ENCODE measurements around the gene SLC25A25. TPM values are rescaled to one million over a fixed set of nuclear protein-coding genes. Genes with fewer than 3 reads are reported as not detected.
A peak's percentile ranks its signal among the peaks of the same experiment; 100 is the strongest.

SLC25A25 gene
- total RNA-seq, 1 experiment from 2014 or later, result 18.5 TPM

DNA sequence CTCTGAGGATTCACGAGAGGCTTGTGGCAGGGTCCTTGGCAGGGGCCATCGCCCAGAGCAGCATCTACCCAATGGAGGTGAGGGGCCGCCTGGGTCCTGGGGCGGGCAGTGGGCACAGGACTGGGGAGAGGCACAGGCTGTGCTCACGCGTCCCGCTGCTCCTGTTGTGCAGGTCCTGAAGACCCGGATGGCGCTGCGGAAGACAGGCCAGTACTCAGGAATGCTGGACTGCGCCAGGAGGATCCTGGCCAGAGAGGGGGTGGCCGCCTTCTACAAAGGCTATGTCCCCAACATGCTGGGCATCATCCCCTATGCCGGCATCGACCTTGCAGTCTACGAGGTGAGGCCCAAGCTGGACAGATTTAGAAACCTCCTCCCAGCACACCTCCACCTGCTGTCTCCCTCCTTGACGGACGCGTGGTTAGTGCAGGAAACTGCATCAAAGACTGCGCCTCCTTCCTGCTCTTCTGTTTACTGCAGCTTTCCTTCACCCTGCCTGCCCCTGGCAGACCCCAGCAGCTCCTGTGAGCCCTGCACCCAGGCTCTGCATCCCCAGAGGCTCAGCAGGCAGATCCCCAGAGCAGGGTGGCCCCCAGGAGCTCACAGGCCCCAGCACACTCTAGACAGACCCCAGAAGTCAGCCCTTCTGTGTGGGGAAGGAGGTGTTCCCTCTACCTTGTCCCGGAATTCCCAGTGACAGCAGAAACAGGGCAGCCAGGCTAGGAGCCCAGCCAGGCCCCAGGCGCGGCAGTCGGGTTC lies 38.3 kb downstream of the SLC25A25 start:
- intact Hi-C loops (cut with micrococcal nuclease; ENCODE audit: unreplicated experiment), result no loop called here
- ChIA-PET POLR2A (interaction anchor here (0.6 kb wide), 1 partner anchor 60 kb away, joined by 3 read pairs; no protein-coding TSS in a partner anchor), CTCF (interaction anchor here (1.8 kb wide), 1 partner anchor 10 kb away, joined by 4 read pairs; no protein-coding TSS in a partner anchor)
- Histone ChIP-seq H3K36me3 (ENCODE audit: control insufficient read depth, insufficient read depth, low read length) (peaks cover 6% of the 10 kb centered on the region), H3K4me1 (peaks cover 16% of the 10 kb centered on the region), H3K27me3 (replicated peaks; ENCODE audit: control insufficient read depth, insufficient read depth, low read length) (no peaks in the 10 kb centered on the region), H3K9me3 (no peaks in the 10 kb centered on the region), H3K4me3 (ENCODE audit: low read depth, low read length) (no peak overlapping the region)
- BruUV-seq (replicated peaks), result no TSS peak
- TF ChIP-seq CTCF (IDR thresholded peaks at IDR 0.05; ENCODE audit: insufficient read depth in 1 of 2, low read depth in 1 of 2, low read length in 1 of 2, severe bottlenecking in 1 of 2, unreplicated experiment in 1 of 2), result peak in 1 of 2 experiments; percentile 11
- no peaks in the 10 kb centered on the region for H3K27me3 Mint-ChIP-seq (ENCODE audit: insufficient read depth, unreplicated experiment)
- H3K9me3 Mint-ChIP-seq (ENCODE audit: unreplicated experiment), result no peaks in the 10 kb centered on the region
- no peak overlapping the region for H3K4me3 Mint-ChIP-seq (ENCODE audit: unreplicated experiment)
- peak in 1 of 2 experiments; percentile 35 for DNase-seq
- no peak overlapping the region for H3K27ac Mint-ChIP-seq (ENCODE audit: unreplicated experiment)
- peaks cover 18% of the 10 kb centered on the region for H3K4me1 Mint-ChIP-seq (ENCODE audit: low read depth, unreplicated experiment)
- peaks cover 99% of the 10 kb centered on the region for H3K36me3 Mint-ChIP-seq (ENCODE audit: insufficient read depth, unreplicated experiment)

DNA sequence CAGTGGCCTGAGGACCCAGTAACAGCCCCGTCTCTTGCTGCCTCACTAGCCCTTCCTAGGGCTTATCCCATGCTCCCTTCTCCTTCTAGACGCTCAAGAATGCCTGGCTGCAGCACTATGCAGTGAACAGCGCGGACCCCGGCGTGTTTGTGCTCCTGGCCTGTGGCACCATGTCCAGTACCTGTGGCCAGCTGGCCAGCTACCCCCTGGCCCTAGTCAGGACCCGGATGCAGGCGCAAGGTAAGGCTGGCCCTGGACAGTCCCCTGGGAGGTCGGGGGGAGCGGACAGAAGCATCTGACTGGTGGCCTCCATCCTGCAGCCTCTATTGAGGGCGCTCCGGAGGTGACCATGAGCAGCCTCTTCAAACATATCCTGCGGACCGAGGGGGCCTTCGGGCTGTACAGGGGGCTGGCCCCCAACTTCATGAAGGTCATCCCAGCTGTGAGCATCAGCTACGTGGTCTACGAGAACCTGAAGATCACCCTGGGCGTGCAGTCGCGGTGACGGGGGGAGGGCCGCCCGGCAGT lies 39.0 kb downstream of the SLC25A25 start:
- H3K36me3 Mint-ChIP-seq (ENCODE audit: insufficient read depth, unreplicated experiment), result peaks cover 99% of the 10 kb centered on the region
- H3K4me3 Mint-ChIP-seq (ENCODE audit: unreplicated experiment), result no peak overlapping the region
- BruUV-seq (replicated peaks), result no TSS peak
- intact Hi-C loops (cut with micrococcal nuclease; ENCODE audit: unreplicated experiment), result no loop called here
- no peak overlapping the region for H3K27ac Mint-ChIP-seq (ENCODE audit: unreplicated experiment)
- H3K27me3 ChIP-seq (replicated peaks; ENCODE audit: control insufficient read depth, insufficient read depth, low read length), result no peaks in the 10 kb centered on the region
- no peak overlapping the region for H3K4me3 ChIP-seq (ENCODE audit: low read depth, low read length)
- CTCF ChIA-PET, result no interaction called here
- H3K27me3 Mint-ChIP-seq (ENCODE audit: insufficient read depth, unreplicated experiment), result no peaks in the 10 kb centered on the region
- no peaks in the 10 kb centered on the region for H3K9me3 ChIP-seq
- peaks cover 6% of the 10 kb centered on the region for H3K36me3 ChIP-seq (ENCODE audit: control insufficient read depth, insufficient read depth, low read length)
- no peak for TF ChIP-seq CTCF (IDR thresholded peaks at IDR 0.05; ENCODE audit: insufficient read depth in 1 of 2, low read depth in 1 of 2, low read length in 1 of 2, severe bottlenecking in 1 of 2, unreplicated experiment in 1 of 2)
- H3K9me3 Mint-ChIP-seq (ENCODE audit: unreplicated experiment), result no peaks in the 10 kb centered on the region
- peak in 1 of 2 experiments; percentile 32 for DNase-seq
- POLR2A ChIA-PET, result interaction anchor here (0.6 kb wide), 2 partner anchors 61 to 238 kb away, joined by 3 read pairs; no protein-coding TSS in a partner anchor
- H3K4me1 ChIP-seq, result peaks cover 16% of the 10 kb centered on the region
- peaks cover 18% of the 10 kb centered on the region for H3K4me1 Mint-ChIP-seq (ENCODE audit: low read depth, unreplicated experiment)

- peak overlapping the region; percentile 20 for H3K4me3 Mint-ChIP-seq (ENCODE audit: unreplicated experiment)
- Histone ChIP-seq H3K4me1 (peaks cover 16% of the 10 kb centered on the region), H3K36me3 (ENCODE audit: control insufficient read depth, insufficient read depth, low read length) (peaks cover 6% of the 10 kb centered on the region), H3K4me3 (ENCODE audit: low read depth, low read length) (no peak overlapping the region), H3K27me3 (replicated peaks; ENCODE audit: control insufficient read depth, insufficient read depth, low read length) (no peaks in the 10 kb centered on the region), H3K9me3 (no peaks in the 10 kb centered on the region)
- no TSS peak for BruUV-seq (replicated peaks)
- no peaks in the 10 kb centered on the region for H3K27me3 Mint-ChIP-seq (ENCODE audit: insufficient read depth, unreplicated experiment)
- H3K36me3 Mint-ChIP-seq (ENCODE audit: insufficient read depth, unreplicated experiment), result peaks cover 95% of the 10 kb centered on the region
- H3K9me3 Mint-ChIP-seq (ENCODE audit: unreplicated experiment), result no peaks in the 10 kb centered on the region
- DNase-seq, result peak in 1 of 2 experiments; percentile 31
- ChIA-PET POLR2A (interaction anchor here (0.6 kb wide), 1 partner anchor 238 kb away, joined by 3 read pairs; no protein-coding TSS in a partner anchor), CTCF (no interaction called here)
- TF ChIP-seq CTCF (IDR thresholded peaks at IDR 0.05; ENCODE audit: insufficient read depth in 1 of 2, low read depth in 1 of 2, low read length in 1 of 2, severe bottlenecking in 1 of 2, unreplicated experiment in 1 of 2), result no peak
- peaks cover 18% of the 10 kb centered on the region for H3K4me1 Mint-ChIP-seq (ENCODE audit: low read depth, unreplicated experiment)
- intact Hi-C loops (cut with micrococcal nuclease; ENCODE audit: unreplicated experiment), result no loop called here
- H3K27ac Mint-ChIP-seq (ENCODE audit: unreplicated experiment), result peak overlapping the region; percentile 58
Measured at GRCh38 chr9:128107468-128108268, 39.6 kb downstream of the SLC25A25 start.

Data from Caco-2 (cell line).